K562 (cell line): ENCODE results near the gene SETD4. TPM values are rescaled to one million over a fixed set of nuclear protein-coding genes. Genes with fewer than 3 reads are reported as not detected.

Source experiments
- ARNT ChIP-seq, 2 experiments: fragments of 450-650 bp; IDR thresholded peaks; 2 replicates each; pipeline ENCODE4 v1.6.1; 2016; ENCODE audit warnings: mild to moderate bottlenecking in 1 of 2
- BCOR ChIP-seq: fragments of 450-650 bp; IDR thresholded peaks from 2 replicates; pipeline ENCODE4 v1.6.1; 2016
- CBFA2T3 ChIP-seq: fragments of 450-650 bp; IDR thresholded peaks from 2 replicates; pipeline ENCODE4 v1.6.1; 2017
- CBX1 ChIP-seq: sonication (generic); IDR thresholded peaks from 2 replicates; pipeline ENCODE4 v1.6.1; 2016; ENCODE audit warnings: antibody characterized with exemption, low read depth, mild to moderate bottlenecking
- CREB5 ChIP-seq: fragments of 250-450 bp; sonication (Bioruptor Pico); IDR thresholded peaks from 2 replicates; pipeline ENCODE4 v1.5.0; 2020; ENCODE audit warnings: mild to moderate bottlenecking
- CSDE1 ChIP-seq, 2 experiments: fragments of 450-650 bp; IDR thresholded peaks; 2 replicates each; pipeline ENCODE4 v1.6.1; 2016; ENCODE audit warnings: mild to moderate bottlenecking in 1 of 2
- ILK ChIP-seq: fragments of 450-650 bp; IDR thresholded peaks from 2 replicates; pipeline ENCODE4 v1.6.1; 2016; ENCODE audit warnings: missing genetic modification characterization, low read depth, mild to moderate bottlenecking, missing compliant biosample characterization, moderate library complexity, borderline replicate concordance
- IRF9 ChIP-seq: fragments of 450-650 bp; IDR thresholded peaks from 2 replicates; pipeline ENCODE4 v1.6.1; 2016; ENCODE audit warnings: missing biosample characterization, missing genetic modification characterization
- MCM2 ChIP-seq: fragments of 450-650 bp; IDR thresholded peaks from 2 replicates; pipeline ENCODE4 v1.6.1; 2017; ENCODE audit warnings: low read depth, mild to moderate bottlenecking
- MTA2 ChIP-seq: fragments of 450-650 bp; IDR thresholded peaks from 2 replicates; pipeline ENCODE4 v1.6.1; 2016; ENCODE audit warnings: low read depth
- MYC ChIP-seq, 2 experiments: fragments of 250-450 bp in 1 of 2; sonication (Bioruptor Pico) in 1 of 2; IDR thresholded peaks; 2 replicates each; pipeline versions ENCODE4 v1.5.1 to v1.6.1; 2012 to 2021; ENCODE audit warnings: low read depth in 2 of 2, borderline replicate concordance in 1 of 2, improper control_type of control experiment in 1 of 2, low read length in 1 of 2, mild to moderate bottlenecking in 1 of 2, moderate library complexity in 1 of 2
- NBN ChIP-seq: fragments of 450-650 bp; IDR thresholded peaks from 2 replicates; pipeline ENCODE4 v1.6.1; 2016; ENCODE audit warnings: low read depth, mild to moderate bottlenecking
- NFXL1 ChIP-seq: fragments of 450-650 bp; formaldehyde crosslinking; IDR thresholded peaks from 2 replicates; pipeline ENCODE4 v1.4.0; 2021; ENCODE audit warnings: mild to moderate bottlenecking
- PBX2 ChIP-seq, 2 experiments: IDR thresholded peaks in 1 of 2; conservative IDR thresholded peaks in 1 of 2; 2 replicates each; pipeline ENCODE4 v1.6.1; 2016; ENCODE audit warnings: low read depth in 2 of 2, mild to moderate bottlenecking in 1 of 2, missing compliant biosample characterization in 1 of 2, missing genetic modification characterization in 1 of 2, moderate library complexity in 1 of 2
- PHB ChIP-seq: fragments of 250-450 bp; sonication (Bioruptor Pico); IDR thresholded peaks from 2 replicates; pipeline ENCODE4 v1.5.0; 2021
- RBM15 ChIP-seq: fragments of 200-400 bp; formaldehyde crosslinking; IDR thresholded peaks from 2 replicates; pipeline ENCODE4 v1.6.1; 2018; ENCODE audit warnings: mild to moderate bottlenecking, low read length, moderate library complexity; ENCODE audit not compliant: insufficient read depth
- TAL1 ChIP-seq: fragments of 450-650 bp; IDR thresholded peaks from 2 replicates; pipeline ENCODE4 v1.6.1; 2016; ENCODE audit warnings: mild to moderate bottlenecking
- TCF7L2 ChIP-seq: fragments of 150-350 bp; IDR thresholded peaks from 2 replicates; pipeline ENCODE4 v1.6.1; 2016; ENCODE audit warnings: low read depth, mild to moderate bottlenecking, low read length, moderate library complexity
- ZNF586 ChIP-seq: fragments of 450-650 bp; formaldehyde crosslinking; conservative IDR thresholded peaks from 2 replicates; pipeline ENCODE4 v1.4.0; 2020; ENCODE audit warnings: mild to moderate bottlenecking, moderate library complexity
- polyA plus RNA-seq, 8 experiments: library from polyadenylated mRNA; depleted of rRNA in 4 of 8; stranded (reverse) in 5 of 8; unstranded in 3 of 8; fragments of >200 nt; fragmentation: Nextera tagmentation in 2 of 8; fragmentation: Illumina TruSeq in 1 of 8; extraction: Ambion mirVana in 2 of 8; extraction: Trizol in 1 of 8; gene quantifications; 2 replicates each; pipeline versions ENCODE4 v1.2.1 to v1.2.3, GENCODE V29; 2011 to 2014; ENCODE audit warnings: inconsistent platforms in 1 of 8, missing spikeins in 1 of 8
- total RNA-seq, 7 experiments: library from RNA; depleted of rRNA in 6 of 7; stranded (reverse); fragments of >200 nt in 6 of 7; fragmentation: Illumina TruSeq in 2 of 7; extraction: Trizol in 2 of 7; gene quantifications; 2 replicates each; pipeline versions ENCODE4 v1.2.1 to v1.2.3, GENCODE V29; 2011 to 2021; ENCODE audit warnings: low replicate concordance in 1 of 7
- TF ChIP-seq, protein P1 (sequence below): sonication (generic); formaldehyde crosslinking; IDR thresholded peaks from 2 replicates; pipeline ENCODE4 v1.8.1; 2023; ENCODE audit warnings: mild to moderate bottlenecking, missing genetic modification reagents
- TF ChIP-seq, protein P2 (sequence below): sonication (generic); formaldehyde crosslinking; IDR thresholded peaks from 2 replicates; pipeline ENCODE4 v1.8.1; 2023; ENCODE audit warnings: mild to moderate bottlenecking, missing genetic modification reagents, moderate library complexity

SETD4 gene
- total and polyA plus RNA-seq, 9 of the 15 experiments (the other 6 are each of a cell fraction or from before 2014, with no cell fraction given): 16.1 to 51.3 (median 25.7) TPM

GRCh38 chr21:36076878-36077655 lies 16.7 kb upstream of the SETD4 start (continued):
- TF ChIP-seq ILK (tag) (no peak), NBN (no peak), MTA2 (no peak), ARNT (IDR thresholded peaks at IDR 0.05) (no peak), CREB5 (CRISPR knock-in tag) (no peak), IRF9 (no peak), ZNF586 (CRISPR knock-in tag) (no peak), NFXL1 (CRISPR knock-in tag) (no peak), CSDE1 (IDR thresholded peaks at IDR 0.05) (no peak), TAL1 (peak; percentile 60), PHB (CRISPR knock-in tag) (no peak), PBX2 (CRISPR knock-in tag; IDR thresholded peaks at IDR 0.05; ENCODE audit: low read depth) (no peak), PBX2 (tag; conservative IDR thresholded peaks at IDR 0.05; ENCODE audit: low read depth) (0 out of 2 replicates have a peak, but pooled peaks have one; percentile 20), BCOR (no peak), MYC (IDR thresholded peaks at IDR 0.05; ENCODE audit: low read depth, low read length) (no peak; the same call in 1 of the 2 replicates), MYC (CRISPR knock-in tag; IDR thresholded peaks at IDR 0.05; ENCODE audit: borderline replicate concordance, low read depth) (no peak), RBM15 (no peak), CBX1 (no peak), CBFA2T3 (peak; percentile 71), TCF7L2 (no peak), MCM2 (no peak)
- TF ChIP-seq, protein P1, sequence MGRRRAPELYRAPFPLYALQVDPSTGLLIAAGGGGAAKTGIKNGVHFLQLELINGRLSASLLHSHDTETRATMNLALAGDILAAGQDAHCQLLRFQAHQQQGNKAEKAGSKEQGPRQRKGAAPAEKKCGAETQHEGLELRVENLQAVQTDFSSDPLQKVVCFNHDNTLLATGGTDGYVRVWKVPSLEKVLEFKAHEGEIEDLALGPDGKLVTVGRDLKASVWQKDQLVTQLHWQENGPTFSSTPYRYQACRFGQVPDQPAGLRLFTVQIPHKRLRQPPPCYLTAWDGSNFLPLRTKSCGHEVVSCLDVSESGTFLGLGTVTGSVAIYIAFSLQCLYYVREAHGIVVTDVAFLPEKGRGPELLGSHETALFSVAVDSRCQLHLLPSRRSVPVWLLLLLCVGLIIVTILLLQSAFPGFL (CRISPR knock-in tag): no peak
- TF ChIP-seq, protein P2, sequence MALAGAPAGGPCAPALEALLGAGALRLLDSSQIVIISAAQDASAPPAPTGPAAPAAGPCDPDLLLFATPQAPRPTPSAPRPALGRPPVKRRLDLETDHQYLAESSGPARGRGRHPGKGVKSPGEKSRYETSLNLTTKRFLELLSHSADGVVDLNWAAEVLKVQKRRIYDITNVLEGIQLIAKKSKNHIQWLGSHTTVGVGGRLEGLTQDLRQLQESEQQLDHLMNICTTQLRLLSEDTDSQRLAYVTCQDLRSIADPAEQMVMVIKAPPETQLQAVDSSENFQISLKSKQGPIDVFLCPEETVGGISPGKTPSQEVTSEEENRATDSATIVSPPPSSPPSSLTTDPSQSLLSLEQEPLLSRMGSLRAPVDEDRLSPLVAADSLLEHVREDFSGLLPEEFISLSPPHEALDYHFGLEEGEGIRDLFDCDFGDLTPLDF: no peak
